GM12878 (cell line): Measurements from ENCODE around the gene AMER2.

ENCODE experiments used
- BHLHE40 ChIP-seq, 2 experiments: fragments of 450-650 bp in 1 of 2; IDR thresholded peaks; 2 replicates each; pipeline ENCODE4 v1.6.1; 2011 to 2017; ENCODE audit warnings: low read depth in 2 of 2, borderline replicate concordance in 1 of 2, improper control_type of control experiment in 1 of 2, low read length in 1 of 2, mild to moderate bottlenecking in 1 of 2
- CHD1 ChIP-seq: IDR thresholded peaks from 2 replicates; pipeline ENCODE4 v1.6.1; 2012; ENCODE audit warnings: low read depth, low read length, improper control_type of control experiment
- NRF1 ChIP-seq: conservative IDR thresholded peaks from 2 replicates; pipeline ENCODE4 v1.6.1; 2011; ENCODE audit warnings: mild to moderate bottlenecking, low read depth, low read length, improper control_type of control experiment
- POLR2AphosphoS5 ChIP-seq: IDR thresholded peaks from 2 replicates; pipeline ENCODE4 v1.6.1; 2011; ENCODE audit warnings: mild to moderate bottlenecking, low read length, inconsistent platforms
- RAD21 ChIP-seq: IDR thresholded peaks from 2 replicates; pipeline ENCODE4 v1.6.1; 2011; ENCODE audit warnings: mild to moderate bottlenecking, low read depth, low read length, moderate library complexity; ENCODE audit not compliant: insufficient read depth
- RCOR1 ChIP-seq: conservative IDR thresholded peaks from 2 replicates; pipeline ENCODE4 v1.6.1; 2012; ENCODE audit warnings: low read depth, low read length, improper control_type of control experiment
- TCF12 ChIP-seq: IDR thresholded peaks from 2 replicates; pipeline ENCODE4 v1.6.1; 2011; ENCODE audit warnings: low read depth, mild to moderate bottlenecking, low read length
- ZNF274 ChIP-seq: IDR thresholded peaks from one replicate; pipeline ENCODE4 v1.8.0; 2011; ENCODE audit not compliant: insufficient read length, insufficient read depth
- TF ChIP-seq, protein P1 (sequence below), 3 experiments: IDR thresholded peaks in 2 of 3; conservative IDR thresholded peaks in 1 of 3; 2 replicates each; pipeline ENCODE4 v1.5.1; 2011; ENCODE audit warnings: low read depth in 3 of 3, low read length in 3 of 3, mild to moderate bottlenecking in 3 of 3, control low read depth in 2 of 3, moderate library complexity in 2 of 3, inconsistent platforms in 1 of 3, mixed read lengths in 1 of 3; ENCODE audit not compliant: control insufficient read depth in 2 of 3, insufficient read depth in 1 of 3; ENCODE audit errors: extremely low read depth in 1 of 3
- TF ChIP-seq, protein P2 (sequence below): IDR thresholded peaks from 2 replicates; pipeline ENCODE4 v1.6.1; 2012; ENCODE audit warnings: mild to moderate bottlenecking, low read depth, low read length
- TF ChIP-seq, protein P3 (sequence below): IDR thresholded peaks from 2 replicates; pipeline ENCODE4 v1.6.1; 2011; ENCODE audit warnings: borderline replicate concordance, low read depth, mild to moderate bottlenecking, moderate library complexity, mixed read lengths, low read length; ENCODE audit not compliant: insufficient read depth; ENCODE audit errors: extremely low read length
- TF ChIP-seq, protein P4 (sequence below): fragments of 450-650 bp; IDR thresholded peaks from 2 replicates; pipeline ENCODE4 v1.6.1; 2014; ENCODE audit warnings: mild to moderate bottlenecking

DNA sequence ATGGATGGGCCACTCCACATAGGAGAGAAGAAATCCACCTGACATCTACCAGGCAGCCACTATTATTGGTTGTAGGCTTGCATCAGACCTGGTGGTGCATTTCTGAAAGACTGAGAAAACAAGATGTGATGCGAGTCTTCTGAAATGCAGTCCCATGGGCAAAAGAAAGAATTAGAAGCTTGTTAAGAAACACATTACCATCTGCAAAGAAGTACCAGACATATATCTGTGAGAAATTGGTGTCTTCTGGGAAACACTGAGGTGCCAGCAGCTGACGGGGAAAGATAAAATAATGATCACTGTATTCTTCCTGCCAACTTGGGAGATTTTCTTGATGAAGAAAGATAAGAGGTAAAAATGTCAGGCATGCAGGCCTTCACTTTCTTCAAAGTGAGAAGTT lies 14.4 kb downstream of the AMER2 start:
- TF ChIP-seq, protein P1, sequence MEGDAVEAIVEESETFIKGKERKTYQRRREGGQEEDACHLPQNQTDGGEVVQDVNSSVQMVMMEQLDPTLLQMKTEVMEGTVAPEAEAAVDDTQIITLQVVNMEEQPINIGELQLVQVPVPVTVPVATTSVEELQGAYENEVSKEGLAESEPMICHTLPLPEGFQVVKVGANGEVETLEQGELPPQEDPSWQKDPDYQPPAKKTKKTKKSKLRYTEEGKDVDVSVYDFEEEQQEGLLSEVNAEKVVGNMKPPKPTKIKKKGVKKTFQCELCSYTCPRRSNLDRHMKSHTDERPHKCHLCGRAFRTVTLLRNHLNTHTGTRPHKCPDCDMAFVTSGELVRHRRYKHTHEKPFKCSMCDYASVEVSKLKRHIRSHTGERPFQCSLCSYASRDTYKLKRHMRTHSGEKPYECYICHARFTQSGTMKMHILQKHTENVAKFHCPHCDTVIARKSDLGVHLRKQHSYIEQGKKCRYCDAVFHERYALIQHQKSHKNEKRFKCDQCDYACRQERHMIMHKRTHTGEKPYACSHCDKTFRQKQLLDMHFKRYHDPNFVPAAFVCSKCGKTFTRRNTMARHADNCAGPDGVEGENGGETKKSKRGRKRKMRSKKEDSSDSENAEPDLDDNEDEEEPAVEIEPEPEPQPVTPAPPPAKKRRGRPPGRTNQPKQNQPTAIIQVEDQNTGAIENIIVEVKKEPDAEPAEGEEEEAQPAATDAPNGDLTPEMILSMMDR (IDR thresholded peaks at IDR 0.05 in 2 of 3, conservative IDR thresholded peaks at IDR 0.05 in 1 of 3; ENCODE audit: control insufficient read depth in 2 of 3, extremely low read depth in 1 of 3, insufficient read depth in 1 of 3, low read depth in 3 of 3, low read length in 3 of 3): no peak
- TF ChIP-seq, protein P2, sequence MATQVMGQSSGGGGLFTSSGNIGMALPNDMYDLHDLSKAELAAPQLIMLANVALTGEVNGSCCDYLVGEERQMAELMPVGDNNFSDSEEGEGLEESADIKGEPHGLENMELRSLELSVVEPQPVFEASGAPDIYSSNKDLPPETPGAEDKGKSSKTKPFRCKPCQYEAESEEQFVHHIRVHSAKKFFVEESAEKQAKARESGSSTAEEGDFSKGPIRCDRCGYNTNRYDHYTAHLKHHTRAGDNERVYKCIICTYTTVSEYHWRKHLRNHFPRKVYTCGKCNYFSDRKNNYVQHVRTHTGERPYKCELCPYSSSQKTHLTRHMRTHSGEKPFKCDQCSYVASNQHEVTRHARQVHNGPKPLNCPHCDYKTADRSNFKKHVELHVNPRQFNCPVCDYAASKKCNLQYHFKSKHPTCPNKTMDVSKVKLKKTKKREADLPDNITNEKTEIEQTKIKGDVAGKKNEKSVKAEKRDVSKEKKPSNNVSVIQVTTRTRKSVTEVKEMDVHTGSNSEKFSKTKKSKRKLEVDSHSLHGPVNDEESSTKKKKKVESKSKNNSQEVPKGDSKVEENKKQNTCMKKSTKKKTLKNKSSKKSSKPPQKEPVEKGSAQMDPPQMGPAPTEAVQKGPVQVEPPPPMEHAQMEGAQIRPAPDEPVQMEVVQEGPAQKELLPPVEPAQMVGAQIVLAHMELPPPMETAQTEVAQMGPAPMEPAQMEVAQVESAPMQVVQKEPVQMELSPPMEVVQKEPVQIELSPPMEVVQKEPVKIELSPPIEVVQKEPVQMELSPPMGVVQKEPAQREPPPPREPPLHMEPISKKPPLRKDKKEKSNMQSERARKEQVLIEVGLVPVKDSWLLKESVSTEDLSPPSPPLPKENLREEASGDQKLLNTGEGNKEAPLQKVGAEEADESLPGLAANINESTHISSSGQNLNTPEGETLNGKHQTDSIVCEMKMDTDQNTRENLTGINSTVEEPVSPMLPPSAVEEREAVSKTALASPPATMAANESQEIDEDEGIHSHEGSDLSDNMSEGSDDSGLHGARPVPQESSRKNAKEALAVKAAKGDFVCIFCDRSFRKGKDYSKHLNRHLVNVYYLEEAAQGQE: no peak
- no peak for TF ChIP-seq CHD1
- TF ChIP-seq NRF1: no peak
- TF ChIP-seq, protein P3, sequence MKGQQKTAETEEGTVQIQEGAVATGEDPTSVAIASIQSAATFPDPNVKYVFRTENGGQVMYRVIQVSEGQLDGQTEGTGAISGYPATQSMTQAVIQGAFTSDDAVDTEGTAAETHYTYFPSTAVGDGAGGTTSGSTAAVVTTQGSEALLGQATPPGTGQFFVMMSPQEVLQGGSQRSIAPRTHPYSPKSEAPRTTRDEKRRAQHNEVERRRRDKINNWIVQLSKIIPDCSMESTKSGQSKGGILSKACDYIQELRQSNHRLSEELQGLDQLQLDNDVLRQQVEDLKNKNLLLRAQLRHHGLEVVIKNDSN: no peak
- TF ChIP-seq, protein P4, sequence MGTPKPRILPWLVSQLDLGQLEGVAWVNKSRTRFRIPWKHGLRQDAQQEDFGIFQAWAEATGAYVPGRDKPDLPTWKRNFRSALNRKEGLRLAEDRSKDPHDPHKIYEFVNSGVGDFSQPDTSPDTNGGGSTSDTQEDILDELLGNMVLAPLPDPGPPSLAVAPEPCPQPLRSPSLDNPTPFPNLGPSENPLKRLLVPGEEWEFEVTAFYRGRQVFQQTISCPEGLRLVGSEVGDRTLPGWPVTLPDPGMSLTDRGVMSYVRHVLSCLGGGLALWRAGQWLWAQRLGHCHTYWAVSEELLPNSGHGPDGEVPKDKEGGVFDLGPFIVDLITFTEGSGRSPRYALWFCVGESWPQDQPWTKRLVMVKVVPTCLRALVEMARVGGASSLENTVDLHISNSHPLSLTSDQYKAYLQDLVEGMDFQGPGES: no peak
- no peak for TF ChIP-seq POLR2AphosphoS5
- no peak for TF ChIP-seq RAD21
- no peak for TF ChIP-seq ZNF274
- no peak for TF ChIP-seq BHLHE40 (IDR thresholded peaks at IDR 0.05; ENCODE audit: borderline replicate concordance in 1 of 2, low read depth in 2 of 2, low read length in 1 of 2)
- no peak for TF ChIP-seq RCOR1
- no peak for TF ChIP-seq TCF12
